Upper lobe of right lung (tissue), 1 donor: ENCODE results near the gene LASP1. TPM values are rescaled to one million over a fixed set of nuclear protein-coding genes. Genes with fewer than 3 reads are reported as not detected.
"Not testable (repeated sequence)": the region's sequence is repeated elsewhere in the genome, so short reads cannot be mapped to it uniquely, and the experiment has no call there.

ENCODE experiments used
- ATAC-seq: fragments of 200-7000 bp; cut with Tn5 transposase; one replicate; pipeline ENCODE4 v1.9.1; 2020; ENCODE audit warnings: mild to moderate bottlenecking, moderate library complexity
- DNase-seq: peaks from one replicate; pipeline ENCODE4 v3.0.0-alpha.2; 2020
- H3K27ac ChIP-seq: fragments of 200-600 bp; one replicate; pipeline ENCODE4 v1.8.0; 2022
- H3K27me3 ChIP-seq: fragments of 200-600 bp; one replicate; pipeline ENCODE4 v1.8.0; 2022; ENCODE audit warnings: mild to moderate bottlenecking
- H3K36me3 ChIP-seq: fragments of 200-600 bp; one replicate; pipeline ENCODE4 v1.8.0; 2022
- H3K4me1 ChIP-seq: fragments of 200-600 bp; one replicate; pipeline ENCODE4 v1.8.0; 2022
- H3K4me3 ChIP-seq: fragments of 200-600 bp; one replicate; pipeline ENCODE4 v1.8.0; 2022; ENCODE audit warnings: mild to moderate bottlenecking
- H3K9me3 ChIP-seq: fragments of 200-600 bp; one replicate; pipeline ENCODE4 v1.8.0; 2022
- intact Hi-C: fragments of 100-400 bp; cut with DNase I; formaldehyde crosslinking; loops from one replicate; pipeline ENCODE4 v1.11.0; 2022
- total RNA-seq: library from RNA; stranded (reverse); fragmentation: NEBNext Ultra II Directional; extraction: Animal tissue kit (Norgen Biotek cat#: 25700); gene quantifications from one replicate; pipeline ENCODE4 v1.2.1, GENCODE V29; 2021
- TF ChIP-seq, protein P1 (sequence below): fragments of 200-600 bp; IDR thresholded peaks from one replicate; pipeline ENCODE4 v1.8.0; 2022; ENCODE audit warnings: antibody characterized with exemption
- donor health status: DM: no; HTN: yes; CAD: no; lungs with severe emphysema.

Gene LASP1
- total RNA-seq, 1 donor from 2014 or later = 158 TPM

DNA sequence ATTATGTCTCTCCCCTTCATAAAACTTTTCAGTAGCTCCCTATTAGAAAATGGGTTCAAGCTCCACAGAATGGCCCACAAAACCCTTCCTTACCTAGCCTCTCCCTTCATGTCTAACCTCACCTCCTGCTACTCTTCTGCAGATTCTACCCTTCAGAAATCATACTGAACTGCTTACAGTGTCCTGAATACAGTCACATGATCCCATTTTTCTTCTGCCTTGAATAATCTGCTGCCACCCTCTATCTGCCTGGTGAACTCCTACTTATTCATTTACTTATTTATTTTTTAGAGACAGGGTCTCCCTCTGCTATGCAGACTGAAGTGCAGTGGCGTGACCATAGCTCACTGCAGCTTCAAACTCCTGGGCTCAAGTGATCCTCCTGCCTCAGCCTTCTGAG is 70.5 kb downstream of the LASP1 start:
- intact Hi-C loops = no loop called here
- TF ChIP-seq, protein P1, sequence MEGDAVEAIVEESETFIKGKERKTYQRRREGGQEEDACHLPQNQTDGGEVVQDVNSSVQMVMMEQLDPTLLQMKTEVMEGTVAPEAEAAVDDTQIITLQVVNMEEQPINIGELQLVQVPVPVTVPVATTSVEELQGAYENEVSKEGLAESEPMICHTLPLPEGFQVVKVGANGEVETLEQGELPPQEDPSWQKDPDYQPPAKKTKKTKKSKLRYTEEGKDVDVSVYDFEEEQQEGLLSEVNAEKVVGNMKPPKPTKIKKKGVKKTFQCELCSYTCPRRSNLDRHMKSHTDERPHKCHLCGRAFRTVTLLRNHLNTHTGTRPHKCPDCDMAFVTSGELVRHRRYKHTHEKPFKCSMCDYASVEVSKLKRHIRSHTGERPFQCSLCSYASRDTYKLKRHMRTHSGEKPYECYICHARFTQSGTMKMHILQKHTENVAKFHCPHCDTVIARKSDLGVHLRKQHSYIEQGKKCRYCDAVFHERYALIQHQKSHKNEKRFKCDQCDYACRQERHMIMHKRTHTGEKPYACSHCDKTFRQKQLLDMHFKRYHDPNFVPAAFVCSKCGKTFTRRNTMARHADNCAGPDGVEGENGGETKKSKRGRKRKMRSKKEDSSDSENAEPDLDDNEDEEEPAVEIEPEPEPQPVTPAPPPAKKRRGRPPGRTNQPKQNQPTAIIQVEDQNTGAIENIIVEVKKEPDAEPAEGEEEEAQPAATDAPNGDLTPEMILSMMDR = no peak
- ATAC-seq = no peak
- Histone ChIP-seq H3K4me1 (no peaks in the 10 kb centered on the region), H3K27me3 (no peaks in the 10 kb centered on the region), H3K9me3 (no peaks in the 10 kb centered on the region), H3K4me3 (no peak overlapping the region), H3K27ac (no peak overlapping the region), H3K36me3 (no peaks in the 10 kb centered on the region)
- DNase-seq = no peak

DNA sequence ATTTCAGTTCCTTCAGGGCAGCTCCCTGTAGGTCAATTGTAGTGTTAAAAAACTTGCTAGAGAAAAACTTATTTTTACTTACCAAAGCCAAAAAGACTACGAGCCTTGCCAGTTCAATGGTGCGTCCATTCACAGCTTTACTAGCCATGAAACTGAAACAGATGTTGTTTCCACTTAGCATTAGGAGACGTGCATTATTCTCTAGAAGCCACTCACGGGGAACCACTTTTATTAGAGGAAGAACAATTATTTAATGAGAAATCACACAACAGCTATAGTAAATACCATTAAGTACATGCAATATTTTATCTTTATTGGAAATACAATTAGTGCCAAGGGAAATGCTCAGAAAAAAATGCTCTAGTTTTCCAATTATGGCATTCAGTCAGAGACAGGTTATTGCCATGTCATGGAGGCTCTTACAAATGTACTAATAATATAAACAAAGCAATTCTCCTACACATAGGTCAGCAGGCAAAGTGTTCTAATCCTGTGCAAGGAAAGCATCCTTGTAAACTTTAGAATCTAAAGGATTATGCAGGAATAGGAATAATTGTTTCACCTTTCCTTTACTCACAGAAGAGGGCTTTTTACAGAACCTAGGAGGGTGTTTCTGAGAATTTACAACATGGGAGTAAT is 73.0 kb downstream of the LASP1 start:
- H3K9me3 ChIP-seq = no peaks in the 10 kb centered on the region
- TF ChIP-seq, protein P1 = no peak
- H3K27me3 ChIP-seq = no peaks in the 10 kb centered on the region
- no peaks in the 10 kb centered on the region for H3K36me3 ChIP-seq
- no peak overlapping the region for H3K4me3 ChIP-seq
- no peak overlapping the region for H3K27ac ChIP-seq
- DNase-seq (no peak), ATAC-seq (no peak)
- intact Hi-C loops = no loop called here
- no peaks in the 10 kb centered on the region for H3K4me1 ChIP-seq

DNA sequence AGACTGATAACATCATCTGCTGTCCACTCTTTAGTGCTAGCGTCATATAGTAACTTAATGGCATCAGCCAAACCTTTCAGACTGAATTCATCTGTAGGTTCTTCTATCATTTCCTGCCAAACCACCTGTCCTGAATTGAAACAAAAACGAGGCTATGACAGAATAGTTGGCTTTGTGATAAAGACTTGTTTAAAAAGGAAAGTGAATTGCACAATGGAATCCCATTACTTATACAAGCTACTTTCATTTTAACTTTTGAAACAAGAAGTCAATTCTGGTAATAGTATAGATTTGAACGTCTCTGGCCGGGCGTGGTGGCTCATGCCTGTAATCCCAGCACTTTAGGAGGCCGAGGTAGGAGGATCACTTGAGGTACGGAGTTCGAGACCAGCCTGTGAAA is 73.7 kb downstream of the LASP1 start:
- Histone ChIP-seq H3K36me3 (no peaks in the 10 kb centered on the region), H3K27ac (no peak overlapping the region), H3K4me1 (no peaks in the 10 kb centered on the region), H3K27me3 (no peaks in the 10 kb centered on the region), H3K9me3 (no peaks in the 10 kb centered on the region), H3K4me3 (no peak overlapping the region)
- TF ChIP-seq, protein P1 = no peak
- no peak for DNase-seq
- ATAC-seq = no peak
- intact Hi-C loops = no loop called here

DNA sequence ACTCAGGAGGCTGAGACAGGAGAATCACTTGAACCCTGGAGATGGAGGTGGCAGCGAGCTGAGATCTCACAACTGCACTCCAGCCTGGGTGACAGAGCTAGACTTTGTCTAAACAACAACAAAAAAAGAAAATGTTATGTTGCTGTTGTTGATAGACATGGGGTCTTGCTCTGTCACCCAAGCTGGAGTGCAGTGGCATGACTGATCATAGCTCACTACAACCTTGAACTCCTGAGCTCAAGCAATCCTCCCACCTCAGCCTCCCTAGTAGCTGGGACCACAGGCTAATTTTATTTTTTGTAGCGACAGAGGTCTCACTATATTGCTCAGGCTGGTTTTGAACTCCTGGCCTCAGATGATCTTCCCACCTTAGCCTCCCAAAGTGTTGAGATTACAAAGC is 77.3 kb downstream of the LASP1 start:
- Histone ChIP-seq H3K4me3 (no peak overlapping the region), H3K27me3 (no peaks in the 10 kb centered on the region), H3K27ac (no peak overlapping the region), H3K4me1 (no peaks in the 10 kb centered on the region), H3K9me3 (no peaks in the 10 kb centered on the region), H3K36me3 (no peaks in the 10 kb centered on the region)
- intact Hi-C loops = no loop called here
- no peak for ATAC-seq
- no peak for DNase-seq
- TF ChIP-seq, protein P1 = no peak

DNA sequence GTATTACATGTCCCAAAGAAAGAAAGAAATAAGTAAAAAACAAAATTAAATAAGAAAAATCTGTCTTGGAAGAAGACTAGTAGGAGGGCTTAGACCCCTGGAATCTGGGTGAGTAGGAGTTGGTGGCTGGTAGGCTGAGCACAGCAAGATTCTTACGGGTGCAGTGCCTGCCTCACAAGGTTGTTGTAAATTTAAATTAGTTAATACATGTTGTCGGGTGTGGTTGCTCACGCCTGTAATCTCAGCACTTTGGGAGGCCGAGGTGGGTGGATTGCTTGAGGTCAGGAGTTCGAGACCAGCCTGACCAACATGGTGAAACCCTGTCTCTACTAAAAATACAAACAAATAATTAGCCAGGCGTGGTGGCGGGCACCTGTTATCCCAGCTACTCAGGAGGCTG is 83.9 kb downstream of the LASP1 start:
- H3K36me3 ChIP-seq, H3K4me3 ChIP-seq, DNase-seq, H3K27me3 ChIP-seq, H3K4me1 ChIP-seq, intact Hi-C loops, H3K27ac ChIP-seq, ATAC-seq, H3K9me3 ChIP-seq: not testable (repeated sequence)

DNA sequence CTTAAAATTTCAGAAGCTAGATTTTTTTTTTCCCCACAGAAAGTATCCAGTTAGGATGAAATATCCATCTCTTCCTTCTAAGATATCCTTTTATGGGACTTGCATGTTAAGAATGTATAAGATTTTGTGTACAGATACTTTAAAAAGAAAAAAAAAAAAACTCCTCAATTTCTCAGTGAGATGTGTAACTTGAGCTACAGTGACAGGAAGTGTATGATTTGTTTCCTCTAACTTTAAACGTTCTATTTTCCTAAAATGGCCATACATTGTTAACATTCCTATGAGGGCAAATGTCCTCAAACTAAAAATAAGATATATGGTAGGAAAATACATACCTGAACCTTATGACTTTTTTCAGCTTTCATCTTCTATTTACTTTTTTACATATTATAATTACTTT is 88.5 kb downstream of the LASP1 start:
- DNase-seq = no peak
- intact Hi-C loops = no loop called here
- Histone ChIP-seq H3K4me3 (no peak overlapping the region), H3K9me3 (no peaks in the 10 kb centered on the region), H3K36me3 (no peaks in the 10 kb centered on the region), H3K4me1 (no peaks in the 10 kb centered on the region), H3K27me3 (no peaks in the 10 kb centered on the region), H3K27ac (no peak overlapping the region)
- ATAC-seq = no peak
- TF ChIP-seq, protein P1 = no peak
